MCF 10A (cell line): ENCODE measurements around the gene UPF1. TPM values are rescaled to one million over a fixed set of nuclear protein-coding genes. Genes with fewer than 3 reads are reported as not detected.

ENCODE experiments used
- BruUV-seq: library from RNA; stranded (reverse); fragments of 400-500 nt; replicated peaks from 2 replicates; lab custom pipeline; 2021; lab: Mats Ljungman, UMichigan
- CTCF ChIA-PET: fragments of 300-600 bp; sonication (Branson Sonifier 250); formaldehyde crosslinking; extraction: SDS; loops from one replicate; lab custom pipeline; 2021; ENCODE audit warnings: antibody characterized with exemption, inconsistent platforms; lab: Yijun Ruan, JAX
- POLR2A ChIA-PET: fragments of 300-600, 350-650 bp; sonication (Branson Sonifier 250); formaldehyde crosslinking; extraction: SDS; loops from one replicate; lab custom pipeline; 2020; ENCODE audit warnings: antibody characterized with exemption, inconsistent platforms; lab: Yijun Ruan, JAX
- DNase-seq: peaks from one replicate; pipeline ENCODE4 v3.0.0-alpha.2; 2018; ENCODE audit not compliant: unreplicated experiment
- H3K27ac Mint-ChIP-seq: one replicate; pipeline ENCODE4 v1.8.0; 2022; ENCODE audit warnings: mild to moderate bottlenecking, low read depth, mixed read lengths; ENCODE audit not compliant: unreplicated experiment
- H3K27me3 Mint-ChIP-seq: one replicate; pipeline ENCODE4 v1.8.0; 2022; ENCODE audit warnings: mixed read lengths; ENCODE audit not compliant: insufficient read depth, unreplicated experiment
- H3K36me3 Mint-ChIP-seq: one replicate; pipeline ENCODE4 v1.8.0; 2022; ENCODE audit warnings: mild to moderate bottlenecking, moderate library complexity, mixed read lengths; ENCODE audit not compliant: insufficient read depth, unreplicated experiment
- H3K4me1 Mint-ChIP-seq: one replicate; pipeline ENCODE4 v1.8.0; 2022; ENCODE audit warnings: mixed read lengths; ENCODE audit not compliant: insufficient read depth, unreplicated experiment
- H3K4me3 Mint-ChIP-seq: one replicate; pipeline ENCODE4 v1.8.0; 2022; ENCODE audit warnings: mild to moderate bottlenecking, moderate library complexity, mixed read lengths; ENCODE audit not compliant: unreplicated experiment
- H3K9me3 Mint-ChIP-seq: one replicate; pipeline ENCODE4 v1.8.0; 2022; ENCODE audit warnings: mixed read lengths; ENCODE audit not compliant: unreplicated experiment
- CTCF ChIP-seq: fragments of 200-600 bp; IDR thresholded peaks from one replicate; pipeline ENCODE4 v1.8.0; 2022; ENCODE audit warnings: antibody characterized with exemption, mild to moderate bottlenecking; ENCODE audit not compliant: unreplicated experiment
- intact Hi-C: fragments of 100-400 bp; cut with micrococcal nuclease; formaldehyde crosslinking; loops from 2 replicates; pipeline ENCODE4 v1.14.1; 2022
- total RNA-seq: library from RNA; stranded (reverse); gene quantifications from 2 replicates; pipeline ENCODE4 v1.2.3, GENCODE V29; 2022

The UPF1 gene
- total RNA-seq, 1 experiment from 2014 or later, result 79.8 TPM

DNA sequence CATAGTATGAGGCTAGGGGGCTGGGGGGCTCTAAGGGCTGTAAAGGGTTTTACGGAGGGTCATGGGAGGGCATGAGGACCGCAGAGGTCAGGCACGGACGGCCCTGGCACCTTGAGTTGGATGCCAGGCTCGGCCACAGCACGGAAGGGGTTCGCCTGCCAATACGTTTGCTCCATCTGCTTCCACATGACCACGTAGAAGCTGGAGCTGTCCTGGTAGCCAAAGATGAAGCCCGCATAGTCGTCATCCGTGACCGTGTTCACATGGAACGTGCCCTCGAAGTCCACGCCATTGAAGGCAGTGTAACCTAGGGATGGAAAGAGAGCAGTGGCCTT lies 47.0 kb upstream of the UPF1 start:
- Mint-ChIP-seq H3K36me3 (no peaks in the 10 kb centered on the region), H3K4me1 (peaks cover 8% of the 10 kb centered on the region), H3K27ac (no peak overlapping the region), H3K27me3 (peaks cover 11% of the 10 kb centered on the region), H3K4me3 (no peak overlapping the region), H3K9me3 (no peaks in the 10 kb centered on the region)
- no TSS peak for BruUV-seq
- TF ChIP-seq CTCF, result no peak
- no peak for DNase-seq
- ChIA-PET CTCF (no interaction called here), POLR2A (no interaction called here)
- intact Hi-C loops, result no loop called here

DNA sequence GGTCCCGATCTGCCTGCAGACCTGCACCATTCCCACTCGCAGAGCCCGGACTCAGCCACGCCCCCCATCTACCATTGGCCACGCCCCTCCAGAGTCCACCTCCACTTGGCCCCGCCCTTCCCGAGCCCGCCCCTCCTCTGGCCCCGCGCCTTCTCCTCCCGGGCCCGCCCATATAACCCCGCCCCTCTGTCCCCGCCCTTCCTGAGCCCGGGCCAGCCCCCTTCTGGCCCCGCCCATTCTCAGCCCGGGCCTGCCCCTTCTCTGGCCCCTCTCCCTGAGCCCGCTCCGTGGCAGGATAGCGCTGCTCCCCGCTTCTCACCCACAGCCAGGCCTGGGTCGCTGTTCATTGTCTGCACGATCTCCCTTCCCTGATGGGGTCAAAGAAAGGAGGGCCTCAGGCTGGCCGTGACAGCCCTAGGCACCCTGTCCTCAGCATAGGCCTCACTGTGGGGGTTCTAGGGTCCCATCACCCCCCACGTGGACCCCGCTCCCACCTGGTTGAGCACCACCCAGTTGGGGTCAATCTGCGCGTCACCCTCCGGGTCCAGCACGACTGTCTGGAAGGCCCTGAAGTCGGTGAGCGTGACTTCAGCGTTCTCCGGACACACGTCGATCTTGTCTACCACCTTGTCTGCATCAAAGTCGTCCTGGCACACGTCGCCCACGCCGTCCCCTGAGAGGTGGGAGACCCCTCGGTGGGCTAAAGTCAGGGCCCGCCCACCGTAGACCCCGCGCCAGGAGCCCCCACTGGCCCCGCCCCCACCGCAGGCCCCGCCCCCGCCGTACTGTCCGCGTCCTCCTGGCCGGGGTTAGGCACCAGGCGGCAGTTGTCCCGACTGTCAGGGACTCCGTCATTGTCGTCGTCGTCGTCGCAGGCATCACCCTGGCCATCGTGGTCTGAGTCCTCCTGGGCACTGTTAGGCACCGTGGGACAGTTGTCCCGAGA lies 46.3 kb upstream of the UPF1 start:
- POLR2A ChIA-PET, result no interaction called here
- peaks cover 13% of the 10 kb centered on the region for H3K4me1 Mint-ChIP-seq
- TF ChIP-seq CTCF, result no peak
- intact Hi-C loops, result no loop called here
- H3K9me3 Mint-ChIP-seq, result no peaks in the 10 kb centered on the region
- H3K4me3 Mint-ChIP-seq, result no peak overlapping the region
- CTCF ChIA-PET, result interaction anchor here (0.6 to 1.1 kb wide), 2 partner anchors 8 to 70 kb away, joined by 3 to 4 read pairs; no protein-coding TSS in a partner anchor
- DNase-seq, result peak; percentile 77
- H3K27me3 Mint-ChIP-seq, result peaks cover 18% of the 10 kb centered on the region
- no peak overlapping the region for H3K27ac Mint-ChIP-seq
- no TSS peak for BruUV-seq
- no peaks in the 10 kb centered on the region for H3K36me3 Mint-ChIP-seq

GRCh38 chr19:18788529-18789421 lies 43.0 kb upstream of the UPF1 start:
- BruUV-seq, result no TSS peak
- no peak for TF ChIP-seq CTCF
- intact Hi-C loops, result no loop called here
- no peaks in the 10 kb centered on the region for H3K36me3 Mint-ChIP-seq
- no peak for DNase-seq
- H3K27me3 Mint-ChIP-seq, result peaks cover 43% of the 10 kb centered on the region
- CTCF ChIA-PET, result interaction anchor here (1.4 kb wide), 1 partner anchor 16 kb away, joined by 3 read pairs; no protein-coding TSS in a partner anchor
- peaks cover 14% of the 10 kb centered on the region for H3K4me1 Mint-ChIP-seq
- POLR2A ChIA-PET, result no interaction called here
- no peak overlapping the region for H3K27ac Mint-ChIP-seq
- H3K9me3 Mint-ChIP-seq, result no peaks in the 10 kb centered on the region
- peak overlapping the region; percentile 57 for H3K4me3 Mint-ChIP-seq

DNA sequence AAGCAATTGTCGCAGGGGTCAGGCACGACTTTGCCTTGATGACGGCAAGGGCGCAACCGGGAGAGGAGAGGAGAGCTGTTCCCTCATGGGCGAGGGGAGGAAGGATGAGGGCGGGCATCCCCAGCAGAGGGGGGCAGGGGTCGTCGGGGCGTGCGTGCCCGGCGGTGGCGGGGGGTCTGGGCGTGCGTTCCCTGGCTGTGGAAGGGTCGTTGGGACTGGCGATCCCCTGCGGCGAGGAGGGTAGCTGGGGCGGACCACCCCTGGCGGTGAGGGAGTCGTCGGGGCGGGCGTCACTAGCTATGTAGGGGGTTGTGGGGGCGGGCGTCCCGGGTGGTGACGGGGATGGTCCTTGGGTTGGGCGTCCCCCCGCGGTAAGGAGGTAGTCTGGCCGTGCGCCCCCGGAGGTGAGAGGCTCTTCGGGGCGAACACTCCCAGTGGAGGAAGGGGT lies 42.3 kb upstream of the UPF1 start:
- Mint-ChIP-seq H3K36me3 (no peaks in the 10 kb centered on the region), H3K27ac (no peak overlapping the region), H3K4me1 (peaks cover 14% of the 10 kb centered on the region), H3K9me3 (no peaks in the 10 kb centered on the region), H3K4me3 (peak overlapping the region; percentile 57), H3K27me3 (peaks cover 43% of the 10 kb centered on the region)
- TF ChIP-seq CTCF, result no peak
- BruUV-seq, result no TSS peak
- CTCF ChIA-PET, result interaction anchor here (1.4 kb wide), 1 partner anchor 16 kb away, joined by 3 read pairs; no protein-coding TSS in a partner anchor
- DNase-seq, result no peak
- intact Hi-C loops, result no loop called here
- POLR2A ChIA-PET, result no interaction called here
